Epithelial cell of esophagus (primary cell): Measurements from ENCODE around the gene SIL1.

Experiments used
- DNase-seq: peaks from one replicate; pipeline ENCODE4 v3.0.0; 2010; ENCODE audit warnings: low read depth
- H3K4me3 ChIP-seq: 2 replicates; pipeline ENCODE4 v1.5.1; 2011; ENCODE audit warnings: mild to moderate bottlenecking, low read length, control low read depth
- CTCF ChIP-seq: IDR thresholded peaks from 2 replicates; pipeline ENCODE4 v1.5.1; 2011; ENCODE audit warnings: low read depth, mild to moderate bottlenecking, low read length, control low read depth, inconsistent platforms; ENCODE audit not compliant: insufficient read depth; ENCODE audit errors: missing control alignments

SIL1 gene

GRCh38 chr5:139092741-139093343 lies 105.3 kb downstream of the SIL1 start:
- H3K4me3 ChIP-seq = no peak overlapping the region
- DNase-seq = no peak
- TF ChIP-seq CTCF = no peak

- peak; percentile 10 for TF ChIP-seq CTCF
- no peak overlapping the region for H3K4me3 ChIP-seq
- DNase-seq = no peak
These were observed 106.6 kb downstream of the SIL1 start for GRCh38 chr5:139091439-139092156.

GRCh38 chr5:139090581-139090980 lies 107.6 kb downstream of the SIL1 start:
- no peak overlapping the region for H3K4me3 ChIP-seq
- no peak for DNase-seq
- TF ChIP-seq CTCF = no peak

- no peak for DNase-seq
- TF ChIP-seq CTCF = no peak
These were observed 110.1 kb downstream of the SIL1 start for GRCh38 chr5:139088024-139088423.

GRCh38 chr5:139082813-139083498 lies 115.2 kb downstream of the SIL1 start:
- H3K4me3 ChIP-seq = no peak overlapping the region
- DNase-seq = no peak
- TF ChIP-seq CTCF = no peak

More at GRCh38 chr5:139088024-139088423, 110.1 kb downstream of the SIL1 start:
- H3K4me3 ChIP-seq = no peak overlapping the region

GRCh38 chr5:139079991-139080610 lies 118.1 kb downstream of the SIL1 start:
- TF ChIP-seq CTCF = no peak
- DNase-seq = no peak
- H3K4me3 ChIP-seq = no peak overlapping the region
